Ureter (tissue), 1 donor: ENCODE measurements around the gene BMP6. TPM values are rescaled to one million over a fixed set of nuclear protein-coding genes. Genes with fewer than 3 reads are reported as not detected.

Experiments
- DNase-seq: peaks from one replicate; pipeline ENCODE4 v3.0.0-alpha.2; 2020; ENCODE audit warnings: low spot score
- total RNA-seq: library from RNA; stranded (reverse); gene quantifications from one replicate; pipeline ENCODE4 v1.2.4, GENCODE V29; 2023
- donor health status: DM: yes; HTN: yes; CAD: no.

Gene BMP6
- 1.8 TPM for total RNA-seq

DNA sequence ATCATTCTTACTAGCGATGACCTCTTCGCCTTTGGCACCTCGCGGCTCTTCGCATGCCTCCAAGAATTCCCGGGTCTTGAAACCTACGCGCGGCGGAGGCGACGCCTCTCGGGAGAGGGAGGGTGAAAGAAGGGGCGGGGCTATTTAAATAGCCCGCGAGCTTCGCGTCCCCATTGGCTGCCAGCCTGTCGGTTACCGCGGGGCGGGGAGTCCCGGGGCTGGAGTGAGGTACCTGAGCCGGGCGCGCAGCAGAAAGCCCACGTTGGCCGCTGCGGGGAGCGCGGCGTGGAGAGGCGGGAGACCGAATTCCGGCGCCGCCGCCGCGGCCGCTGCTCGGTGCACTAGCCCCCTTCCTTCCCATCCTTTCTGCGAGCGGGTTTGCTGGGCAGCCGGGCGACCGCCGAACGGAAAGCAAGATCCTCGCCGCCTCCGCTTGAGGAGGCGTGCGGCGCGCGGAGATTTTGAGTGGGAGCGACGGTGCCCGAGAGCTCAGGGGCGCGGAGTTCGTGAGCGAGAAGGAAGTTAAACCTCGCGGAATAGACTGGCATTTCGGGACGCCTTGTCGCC, at the start of gene BMP6:
Gene BMP6 (plus strand): TSS at position 251 of the 567 bp plus-strand sequence. CDS start 857 bp downstream, outside the sequence.
- DNase-seq, result peak; percentile 86

DNA sequence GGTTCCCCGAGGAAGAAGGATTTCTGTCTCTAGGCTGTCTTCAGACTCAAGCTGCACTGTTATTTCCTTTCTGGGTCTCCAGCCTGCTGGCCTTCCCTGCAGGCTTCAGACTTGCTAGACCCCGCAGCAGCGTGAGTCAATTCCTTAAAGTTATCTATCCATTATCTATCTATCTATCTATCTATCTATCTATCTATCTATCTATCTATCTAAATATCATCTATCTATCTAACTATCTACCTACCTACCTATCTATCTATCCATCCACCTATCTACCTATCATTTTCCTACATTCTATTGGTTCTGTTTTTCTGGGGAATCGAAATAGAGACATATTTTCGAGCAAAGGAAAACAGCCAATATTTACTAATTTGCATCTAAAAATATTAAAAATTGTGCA, 48.7 kb upstream of the BMP6 start:
- DNase-seq, result no peak

GRCh38 chr6:7680393-7681075, 45.4 kb upstream of the BMP6 start:
- DNase-seq, result no peak

- no peak for DNase-seq
Measured at GRCh38 chr6:7681449-7681848, 44.5 kb upstream of the BMP6 start.

- DNase-seq, result no peak
Measured at GRCh38 chr6:7684076-7684475, 41.8 kb upstream of the BMP6 start.

- no peak for DNase-seq
Measured at GRCh38 chr6:7684843-7685242, 41.1 kb upstream of the BMP6 start.

GRCh38 chr6:7685276-7685675, 40.6 kb upstream of the BMP6 start:
- DNase-seq, result no peak

DNA sequence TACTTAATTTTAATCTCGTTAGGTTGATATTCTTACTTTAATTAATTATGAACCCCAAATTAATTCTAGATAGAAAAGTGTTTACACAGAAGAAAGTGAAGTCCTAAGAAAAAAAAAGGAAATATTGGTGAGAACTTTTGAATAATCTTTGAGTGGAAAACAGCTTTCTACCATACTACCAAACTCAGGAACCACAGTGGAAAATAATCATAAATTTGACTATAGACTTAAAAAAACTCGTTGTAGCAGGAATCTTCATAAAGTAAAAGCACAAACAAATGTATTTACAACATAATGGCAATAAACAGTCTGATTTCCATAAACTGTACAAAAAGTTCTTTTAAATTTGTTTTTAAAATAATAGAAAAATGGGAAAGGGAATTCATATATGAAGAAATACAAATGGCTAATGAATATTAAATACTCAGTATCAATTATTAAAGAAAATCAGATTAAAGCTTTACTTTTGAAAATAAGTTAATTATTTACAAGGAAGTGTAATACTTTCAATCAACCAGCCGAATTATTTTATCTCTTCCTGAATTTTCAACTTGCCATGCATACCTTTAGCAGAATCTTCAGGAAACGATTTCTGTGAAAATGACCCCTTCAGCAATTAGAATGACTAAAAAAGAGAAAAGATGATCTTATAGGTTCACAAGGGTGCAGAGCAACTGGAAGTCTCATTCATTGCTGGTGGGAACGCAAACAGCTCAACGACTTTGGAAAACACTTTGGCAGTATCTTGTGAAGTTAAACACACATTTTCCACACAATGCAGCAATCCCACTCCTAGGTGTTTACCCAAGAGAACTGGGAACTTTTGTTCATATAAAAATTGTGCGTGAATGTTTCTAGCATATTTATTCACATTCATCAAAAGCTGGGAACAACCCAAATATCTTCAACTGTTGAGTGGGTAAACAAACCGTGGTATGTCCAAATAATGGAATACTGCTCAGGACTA, 38.5 kb upstream of the BMP6 start:
- DNase-seq, result no peak

GRCh38 chr6:7691021-7691420, 34.9 kb upstream of the BMP6 start:
- DNase-seq, result no peak

GRCh38 chr6:7691675-7692452, 34.0 kb upstream of the BMP6 start:
- no peak for DNase-seq

DNA sequence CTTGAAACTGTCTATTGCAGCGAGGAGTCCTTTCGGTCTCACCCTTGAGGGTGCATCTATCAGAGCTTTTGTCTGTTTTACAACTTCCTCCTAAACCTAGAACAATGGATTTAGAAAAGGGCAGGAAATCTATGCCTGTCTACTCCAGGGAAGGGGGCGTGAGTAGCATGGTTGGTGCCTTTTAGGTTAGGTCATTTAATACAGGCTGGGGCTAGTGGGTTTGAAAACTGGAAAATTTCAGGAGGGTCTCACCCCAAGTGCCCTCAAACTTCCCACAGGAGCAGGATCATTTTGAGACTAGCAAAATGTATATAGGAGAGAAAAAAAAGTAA, 33.5 kb upstream of the BMP6 start:
- no peak for DNase-seq

GRCh38 chr6:7693827-7694226, 32.1 kb upstream of the BMP6 start:
- no peak for DNase-seq

DNA sequence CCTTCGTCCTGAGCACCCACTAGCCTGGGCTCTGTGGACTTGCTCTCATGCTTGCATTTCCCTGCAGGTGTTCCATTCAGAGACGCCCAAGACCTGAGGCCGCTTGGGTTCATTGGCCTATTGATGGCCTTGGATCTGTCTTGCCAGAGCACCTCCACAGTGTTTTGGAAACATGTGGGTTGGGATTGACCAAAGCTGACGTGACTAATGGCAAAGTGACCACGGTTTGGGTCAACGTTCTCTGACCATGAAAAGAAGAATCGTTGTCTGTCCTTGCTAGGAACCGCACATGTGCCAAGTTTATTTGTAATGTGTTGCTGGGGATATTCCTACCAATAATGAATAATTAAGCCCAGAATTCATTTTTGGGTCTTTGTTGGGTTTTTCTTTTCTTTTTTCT, 29.8 kb upstream of the BMP6 start:
- DNase-seq, result no peak

DNA sequence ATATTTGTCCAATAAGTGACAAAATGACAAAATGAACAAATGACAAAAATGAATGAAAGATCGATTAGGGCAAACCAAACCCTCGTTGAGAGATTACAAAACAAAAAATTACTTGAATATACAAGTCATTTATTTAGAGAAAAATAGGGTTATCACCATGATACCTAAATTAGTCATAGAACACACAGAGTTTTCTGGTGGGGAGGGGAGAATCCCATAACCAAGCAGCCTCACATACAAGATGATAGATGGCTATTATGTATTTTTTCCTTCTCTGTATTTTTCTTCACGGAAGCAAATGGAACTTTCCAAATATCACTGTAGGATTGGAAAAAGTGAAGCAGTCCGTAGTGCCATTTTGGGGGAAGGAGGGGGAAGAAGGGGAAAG, 28.5 kb upstream of the BMP6 start:
- no peak for DNase-seq

GRCh38 chr6:7697820-7698623, 27.9 kb upstream of the BMP6 start:
- no peak for DNase-seq

DNA sequence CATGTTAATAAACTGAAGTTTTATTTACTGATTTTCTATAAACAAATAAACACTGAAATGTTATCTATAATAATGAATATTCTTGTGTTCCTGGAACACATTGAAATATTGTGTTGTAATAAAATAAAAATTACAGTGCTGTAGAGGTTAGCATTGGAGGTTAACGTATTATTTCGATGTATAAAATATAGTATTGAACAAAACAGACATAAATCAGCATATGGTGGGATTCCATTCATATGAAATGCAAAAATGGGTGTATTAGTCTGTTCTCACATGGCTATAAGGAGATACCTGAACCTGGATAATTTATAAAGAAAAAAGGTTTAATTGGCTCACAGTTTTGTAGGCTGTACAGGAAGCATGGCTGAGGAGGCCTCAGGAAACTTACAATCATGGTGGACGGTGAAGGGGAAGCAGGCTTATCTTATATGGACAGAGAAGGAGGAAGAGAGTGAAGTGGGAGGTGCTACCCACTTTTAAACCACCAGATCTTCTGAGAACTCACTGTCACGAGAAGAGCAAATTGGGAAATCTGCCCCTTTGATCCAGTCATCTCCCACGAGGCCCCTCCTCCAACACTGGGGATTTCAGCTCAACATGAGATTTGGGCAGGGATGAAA, 24.6 kb upstream of the BMP6 start:
- DNase-seq, result no peak

DNA sequence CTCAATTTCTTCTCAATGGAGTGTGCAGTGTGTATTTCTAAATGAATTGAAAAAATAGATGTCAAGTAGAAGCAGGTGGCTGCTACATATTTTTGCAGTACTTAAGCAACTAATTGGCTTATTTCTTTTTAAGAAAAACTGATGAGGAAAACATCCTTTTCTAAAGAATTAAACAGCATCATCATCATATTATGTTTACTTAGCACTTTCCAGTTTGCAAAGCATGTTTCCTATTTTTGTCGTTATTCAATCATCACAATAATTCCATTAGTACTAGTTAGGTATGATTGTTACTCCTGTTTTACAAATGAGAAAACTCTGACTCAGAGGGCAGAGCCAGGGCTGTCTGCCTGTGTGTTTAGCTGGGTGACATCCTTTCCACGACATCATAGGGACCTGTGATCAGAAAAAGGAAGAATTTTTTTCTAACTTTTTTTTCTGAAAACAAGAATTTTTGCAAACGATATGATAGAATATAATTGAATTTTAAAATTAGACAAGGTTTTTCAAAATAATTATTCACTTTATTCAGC, 22.7 kb upstream of the BMP6 start:
- no peak for DNase-seq

GRCh38 chr6:7705483-7705882, 20.4 kb upstream of the BMP6 start:
- no peak for DNase-seq

- DNase-seq, result no peak
Measured at GRCh38 chr6:7706269-7706668, 19.6 kb upstream of the BMP6 start.

GRCh38 chr6:7707787-7708186, 18.1 kb upstream of the BMP6 start:
- DNase-seq, result no peak
